Mucosa of descending colon (tissue), 3 donors: ENCODE results near the gene PIP4P1. TPM values are rescaled to one million over a fixed set of nuclear protein-coding genes. Genes with fewer than 3 reads are reported as not detected.

Experiments
- ATAC-seq: fragments of 200-7000 bp; cut with Tn5 transposase; one replicate; pipeline ENCODE4 v1.9.1; 2020; ENCODE audit warnings: mild to moderate bottlenecking, moderate library complexity
- DNase-seq, 3 donors: peaks; one replicate each; pipeline ENCODE4 v3.0.0-alpha.2; 2020
- H3K36me3 ChIP-seq: fragments of 200-600 bp; one replicate; pipeline ENCODE4 v1.8.0; 2021; ENCODE audit warnings: low read depth, mild to moderate bottlenecking
- H3K4me1 ChIP-seq: fragments of 200-600 bp; one replicate; pipeline ENCODE4 v1.8.0; 2021; ENCODE audit warnings: low read depth, mild to moderate bottlenecking
- H3K4me3 ChIP-seq: fragments of 200-600 bp; one replicate; pipeline ENCODE4 v1.8.0; 2021; ENCODE audit warnings: mild to moderate bottlenecking
- H3K9me3 ChIP-seq: fragments of 200-600 bp; one replicate; pipeline ENCODE4 v1.8.0; 2021; ENCODE audit warnings: mild to moderate bottlenecking
- CTCF ChIP-seq: fragments of 200-600 bp; IDR thresholded peaks from one replicate; pipeline ENCODE4 v1.8.0; 2022; ENCODE audit warnings: antibody characterized with exemption, mild to moderate bottlenecking
- intact Hi-C, 2 donors: fragments of 100-400 bp; cut with DNase I in 1 of 2; cut with micrococcal nuclease in 1 of 2; formaldehyde crosslinking; loops; one replicate each; pipeline versions ENCODE4 v1.11.0 to v1.11.1; 2022; cut with DNase I, micrococcal nuclease
- total RNA-seq, 3 donors: library from RNA; stranded (reverse); fragmentation: NEBNext Ultra II Directional in 2 of 3; extraction: Animal tissue kit (Norgen Biotek cat#: 25700) in 2 of 3; gene quantifications; one replicate each; pipeline versions ENCODE4 v1.2.1 to v1.2.4, GENCODE V29; 2021 to 2023
- donor health status: DM: no; HTN: no; CAD: no; lungs with moderate emphysema.
- donor health status: DM: no; HTN: no; CAD: no.
- donor health status: DM: no; HTN: yes; CAD: no.

PIP4P1 gene
- total RNA-seq, 3 donors from 2014 or later, result 40.6 to 48.4 (median 45.5) TPM

- Histone ChIP-seq H3K4me3 (no peak overlapping the region), H3K36me3 (peaks cover 12% of the 10 kb centered on the region), H3K4me1 (peaks cover 19% of the 10 kb centered on the region), H3K9me3 (no peaks in the 10 kb centered on the region)
- ATAC-seq, result no peak
- DNase-seq, result no peak
- TF ChIP-seq CTCF, result no peak
- intact Hi-C loops, result loop anchor here in 1 of 2 donors (10.0 kb wide), 1 partner anchor 54 kb away; no protein-coding TSS in a partner anchor
These were observed 52.0 kb downstream of the PIP4P1 start for GRCh38 chr14:20409226-20409625.

Other genes with a start within 250 kb of the PIP4P1 start
- gene OR11H6, start 237.7 kb downstream of the PIP4P1 start, total RNA-seq, result not detected
- not detected for gene OR11H7, start 232.5 kb downstream of the PIP4P1 start, total RNA-seq
- not detected for gene OR11H4, start 222.1 kb downstream of the PIP4P1 start, total RNA-seq
- gene TTC5, start 155.5 kb downstream of the PIP4P1 start, total RNA-seq, result 10 to 100 TPM; 11.8 to 17.0 (median 13.2) TPM
- gene CCNB1IP1, start 128.2 kb downstream of the PIP4P1 start, total RNA-seq, result 10 to 100 TPM; 27.6 to 36.0 (median 28.0) TPM
- 10 to 100 TPM in 2 of 3 donors, 1 to 10 TPM in 1; 9.3 to 20.1 (median 14.8) TPM for gene PARP2, start 117.8 kb downstream of the PIP4P1 start, total RNA-seq
- 100 to 1,000 TPM in 1 of 3 donors, 10 to 100 TPM in 2; 68.7 to 121 (median 85.8) TPM for gene TEP1, start 47.9 kb downstream of the PIP4P1 start, total RNA-seq
- gene KLHL33, start 25.3 kb downstream of the PIP4P1 start, total RNA-seq, result under 1 TPM; 0.12 to 0.85 (median 0.27) TPM
- 10 to 100 TPM; 32.7 to 52.0 (median 35.9) TPM for gene OSGEP, start 6.6 kb downstream of the PIP4P1 start, total RNA-seq
- 100 to 1,000 TPM in 1 of 3 donors, 10 to 100 TPM in 2; 83.9 to 115 (median 93.8) TPM for gene APEX1, start 6.2 kb downstream of the PIP4P1 start, total RNA-seq
- 10 to 100 TPM; 38.8 to 74.8 (median 72.8) TPM for gene PNP, start 8.0 kb upstream of the PIP4P1 start, total RNA-seq
- gene RNASE10, start 44.1 kb upstream of the PIP4P1 start, total RNA-seq, result 1 to 10 TPM in 1 of 3 donors, under 1 TPM in 2; 0.60 to 1.0 (median 0.93) TPM
- not detected for gene RNASE9, start 99.6 kb upstream of the PIP4P1 start, total RNA-seq
- not detected for gene RNASE11, start 126.6 kb upstream of the PIP4P1 start, total RNA-seq
- gene RNASE12, start 129.9 kb upstream of the PIP4P1 start, total RNA-seq, result not detected
- not detected for gene OR6S1, start 180.3 kb upstream of the PIP4P1 start, total RNA-seq
- 10 to 100 TPM; 35.9 to 37.4 (median 36.4) TPM for gene RNASE4, start 223.1 kb upstream of the PIP4P1 start, total RNA-seq
- 10 to 100 TPM; 25.0 to 50.1 (median 41.0) TPM for gene ANG, start 227.3 kb upstream of the PIP4P1 start, total RNA-seq